NB4 (cell line): ENCODE results near the gene SEMA3B.

Experiments used
- DNase-seq: peaks from one replicate; pipeline ENCODE4 v3.0.0; 2010; ENCODE audit warnings: low read depth
- H3K4me3 ChIP-seq: one replicate; pipeline ENCODE4 v1.5.1; 2011; ENCODE audit warnings: mild to moderate bottlenecking, low read depth, low read length, moderate library complexity
- CTCF ChIP-seq: IDR thresholded peaks from one replicate; pipeline ENCODE4 v1.5.1; 2012; ENCODE audit warnings: low read depth, low read length
- MYC ChIP-seq: IDR thresholded peaks from 2 replicates; pipeline ENCODE4 v1.6.1; 2011; ENCODE audit warnings: low read depth, low read length
- POLR2A ChIP-seq: IDR thresholded peaks from 2 replicates; pipeline ENCODE4 v1.6.1; 2011; ENCODE audit warnings: mild to moderate bottlenecking; ENCODE audit not compliant: insufficient read length; ENCODE audit errors: extremely low read depth
- TF ChIP-seq, protein P1 (sequence below): IDR thresholded peaks from 2 replicates; pipeline ENCODE4 v1.6.1; 2011; ENCODE audit warnings: low read depth, low read length

SEMA3B gene

GRCh38 chr3:50236484-50237132, 32.3 kb upstream of the SEMA3B start:
- TF ChIP-seq POLR2A (no peak), MYC (no peak), CTCF (no peak)
- TF ChIP-seq, protein P1, sequence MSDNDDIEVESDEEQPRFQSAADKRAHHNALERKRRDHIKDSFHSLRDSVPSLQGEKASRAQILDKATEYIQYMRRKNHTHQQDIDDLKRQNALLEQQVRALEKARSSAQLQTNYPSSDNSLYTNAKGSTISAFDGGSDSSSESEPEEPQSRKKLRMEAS: no peak
- DNase-seq: no peak
- H3K4me3 ChIP-seq: peak overlapping the region; percentile 78

GRCh38 chr3:50237133-50237651, 31.8 kb upstream of the SEMA3B start:
- peak overlapping the region; percentile 78 for H3K4me3 ChIP-seq
- no peak for TF ChIP-seq POLR2A
- peak; percentile 66 for DNase-seq

DNA sequence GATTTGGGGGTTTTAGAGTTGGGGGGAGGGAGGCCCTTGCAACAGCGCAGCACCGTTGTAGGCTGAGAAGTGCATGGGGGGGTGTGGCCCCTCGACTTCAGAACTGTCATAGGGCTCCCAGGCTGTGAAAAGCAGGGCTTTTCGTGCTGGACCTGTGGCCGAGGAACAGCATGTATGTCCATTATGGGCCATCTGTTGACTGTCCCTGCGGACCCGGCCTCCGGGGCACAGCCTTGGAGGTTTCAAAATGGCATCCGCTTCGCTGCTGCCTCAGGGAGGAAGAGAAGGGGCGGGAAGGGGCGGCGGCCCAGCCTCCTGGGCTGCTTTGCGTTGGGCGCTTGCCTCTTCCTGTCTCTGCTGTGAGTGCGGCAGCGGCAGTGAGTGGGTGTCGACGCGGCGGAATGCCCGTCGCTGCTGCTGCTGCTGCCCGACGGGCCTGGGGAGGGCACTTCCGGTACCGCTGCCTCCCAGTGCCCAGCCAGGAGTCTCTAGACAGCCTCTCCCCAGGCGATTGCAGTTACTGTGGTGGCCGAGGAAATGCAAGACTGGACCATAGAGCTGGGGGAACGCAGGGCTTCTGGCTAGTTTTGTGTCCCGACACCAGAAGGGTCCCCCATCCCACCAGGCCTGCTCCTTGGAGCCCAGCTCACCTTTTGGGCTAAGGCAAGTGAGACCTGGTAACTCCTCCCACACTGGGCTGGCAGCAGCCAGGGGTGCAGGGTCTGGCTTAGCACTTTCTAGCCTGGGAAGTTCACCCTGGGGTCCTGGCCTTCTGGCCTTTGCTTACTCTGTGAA, 31.0 kb upstream of the SEMA3B start:
- TF ChIP-seq MYC (0 out of 2 replicates have a peak, but pooled peaks have one; percentile 3), POLR2A (peak; percentile 33), CTCF (no peak)
- TF ChIP-seq, protein P1: peak; percentile 49
- H3K4me3 ChIP-seq: peak overlapping the region; percentile 78
- peak; percentile 93 for DNase-seq

DNA sequence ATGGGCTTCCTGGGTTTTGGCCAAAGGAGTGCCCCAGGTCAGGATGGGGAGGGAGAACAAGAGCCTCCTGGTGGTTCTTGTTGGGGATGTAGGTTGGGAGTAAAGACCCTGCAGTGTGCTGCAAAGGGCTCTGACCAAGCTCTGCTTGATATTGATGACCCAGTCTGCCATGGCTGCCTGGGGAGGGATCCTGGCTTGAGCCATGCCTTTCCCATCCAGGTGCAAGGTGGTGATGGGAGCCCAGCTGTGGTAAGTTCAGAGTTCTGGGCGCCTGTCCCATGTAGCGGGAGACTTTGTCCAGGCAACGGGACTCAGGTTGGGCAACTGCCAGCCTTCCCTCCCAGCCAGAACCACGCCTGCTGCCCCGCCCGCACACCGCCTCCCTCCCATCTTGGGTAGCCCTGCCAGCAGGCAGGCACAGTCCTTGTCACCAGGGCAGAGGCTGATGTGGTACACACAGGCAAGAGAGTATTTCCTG, 30.4 kb upstream of the SEMA3B start:
- H3K4me3 ChIP-seq: peak overlapping the region; percentile 78
- DNase-seq: no peak

DNA sequence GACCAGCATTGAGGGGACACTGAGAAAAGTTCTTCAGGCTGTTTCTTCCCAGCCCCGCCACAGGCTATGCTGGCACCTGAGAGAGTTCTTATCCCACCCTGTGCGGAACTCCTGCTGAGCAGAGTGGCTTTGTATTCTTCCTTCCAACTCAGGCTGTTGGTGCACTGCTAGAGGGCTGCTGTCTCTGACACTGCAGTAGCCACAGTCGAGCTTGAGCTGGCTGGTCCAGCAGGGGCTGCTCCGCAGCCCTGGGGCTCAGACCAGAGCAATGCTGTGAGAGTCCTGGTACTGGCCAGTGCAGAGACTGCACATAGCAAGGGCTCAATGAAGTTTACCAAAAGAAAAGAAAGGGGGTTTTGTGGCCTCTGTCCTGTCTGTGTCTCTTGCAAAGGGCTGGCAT, 29.3 kb upstream of the SEMA3B start:
- DNase-seq: no peak
- no peak overlapping the region for H3K4me3 ChIP-seq
- TF ChIP-seq POLR2A: no peak
- TF ChIP-seq, protein P1: no peak
- TF ChIP-seq CTCF: no peak
- TF ChIP-seq MYC: no peak

More for the DNA sequence above, 30.4 kb upstream of the SEMA3B start:
- TF ChIP-seq, protein P1: no peak
- TF ChIP-seq POLR2A (no peak), CTCF (no peak), MYC (no peak)

DNA sequence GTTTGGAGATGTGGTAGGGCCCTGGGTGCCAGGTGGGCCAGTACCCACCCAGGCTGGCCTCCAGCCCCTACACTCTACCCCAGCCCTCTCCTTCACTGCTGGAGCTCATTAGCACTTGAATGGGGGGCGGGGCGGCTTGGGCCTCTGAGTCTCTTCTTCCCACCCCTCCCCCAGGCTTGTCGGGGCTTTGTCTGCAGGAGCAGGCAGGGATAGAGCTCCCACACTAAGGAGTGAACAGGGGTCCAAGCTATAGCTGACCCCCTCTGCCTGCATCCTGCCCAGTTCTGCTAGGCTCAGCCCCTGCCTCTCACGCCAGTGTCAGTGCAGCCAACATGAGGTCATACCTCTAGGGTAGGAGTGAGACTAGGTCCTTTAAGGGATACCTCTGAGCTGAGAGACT, 27.8 kb upstream of the SEMA3B start:
- DNase-seq: no peak
- H3K4me3 ChIP-seq: no peak overlapping the region
- TF ChIP-seq, protein P1: no peak
- TF ChIP-seq MYC (no peak), POLR2A (no peak), CTCF (no peak)
